Stimulated activated CD4-positive, alpha-beta T cell treated with anti-CD3 and anti-CD28 coated beads, Interleukin-4, amount 100 ng/mL, for 24 hours (primary cell): Measurements from ENCODE around the gene CHST12.
"Not testable (repeated sequence)": the region's sequence is repeated elsewhere in the genome, so short reads cannot be mapped to it uniquely, and the experiment has no call there.

Source experiments
- DNase-seq: peaks from one replicate; pipeline ENCODE4 v3.0.0-alpha.2; 2020

Gene CHST12

GRCh38 chr7:2437537-2438148 is 34.2 kb downstream of the CHST12 start:
- DNase-seq = no peak

DNA sequence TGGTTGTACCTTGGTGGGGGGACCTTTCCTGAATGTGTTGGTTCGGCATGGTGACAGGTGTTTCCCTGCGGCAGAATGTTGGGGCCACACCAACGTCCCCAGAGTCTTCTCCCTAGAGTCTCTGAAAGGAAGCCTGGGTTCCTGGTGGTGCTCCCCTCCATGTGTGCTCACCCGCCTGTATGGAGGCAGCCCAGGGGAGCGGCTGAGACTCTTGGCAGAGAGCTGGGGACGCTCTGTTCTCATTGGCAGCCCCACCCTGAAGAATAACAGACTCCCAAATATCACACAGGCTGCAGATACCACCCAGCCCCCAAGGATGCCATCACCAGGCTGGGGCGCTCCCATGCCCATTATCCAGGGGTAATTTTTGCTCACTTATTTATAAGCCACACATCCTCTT is 34.8 kb downstream of the CHST12 start:
- no peak for DNase-seq

- DNase-seq = no peak
Measured at GRCh38 chr7:2438775-2439174, 35.4 kb downstream of the CHST12 start.

DNA sequence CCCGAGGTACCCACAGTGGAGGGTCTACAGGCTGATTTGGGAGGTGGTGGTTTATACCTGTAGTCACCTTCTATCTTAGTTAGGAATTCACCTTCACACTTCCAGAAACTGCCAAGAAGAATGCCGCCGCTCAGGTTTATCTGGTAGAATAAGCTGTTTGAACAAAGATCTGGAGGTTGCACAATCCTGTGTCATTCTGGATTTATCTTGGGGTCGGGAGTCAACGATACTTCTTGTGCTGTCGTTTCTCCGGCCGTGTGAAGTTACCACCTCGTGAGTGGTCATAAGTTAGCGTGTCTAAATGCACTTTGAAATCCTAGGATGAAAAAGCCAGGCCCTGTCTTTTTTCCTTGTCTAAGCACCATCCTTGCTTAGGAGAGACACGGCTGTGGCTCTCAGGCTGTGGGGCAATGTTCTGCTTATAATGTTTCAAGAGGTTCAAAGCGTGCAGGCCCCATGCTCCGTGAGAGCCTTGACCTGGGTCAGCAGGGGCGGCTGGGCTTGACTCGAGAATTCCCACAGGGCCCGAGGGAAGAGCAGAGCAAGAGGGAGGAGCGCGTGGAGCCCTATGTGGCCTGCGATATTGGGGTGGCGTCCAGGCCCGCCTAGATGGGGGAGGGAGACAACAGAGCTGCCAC is 37.3 kb downstream of the CHST12 start:
- DNase-seq = no peak

- no peak for DNase-seq
Measured at GRCh38 chr7:2441430-2442058, 38.1 kb downstream of the CHST12 start.

DNA sequence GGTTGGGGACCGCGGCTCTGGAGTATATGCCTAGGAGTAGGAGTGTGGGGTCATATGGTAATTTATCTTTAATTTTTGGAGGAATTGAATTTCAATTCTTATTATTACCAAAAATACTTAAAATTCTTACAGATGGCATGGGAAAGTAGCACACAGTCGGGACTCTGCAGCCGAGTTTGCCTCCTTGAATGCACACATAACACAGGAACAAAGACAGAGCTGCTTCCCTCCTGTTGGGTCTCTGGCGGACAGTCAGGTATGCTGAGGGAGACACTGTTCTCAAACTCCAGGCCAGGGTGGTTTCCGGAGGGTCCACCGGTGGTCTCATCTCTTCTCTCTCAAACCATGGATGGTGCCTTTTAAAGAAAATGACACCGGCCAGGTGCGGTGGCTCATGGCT is 40.1 kb downstream of the CHST12 start:
- DNase-seq = no peak

GRCh38 chr7:2444476-2444875 is 41.1 kb downstream of the CHST12 start:
- DNase-seq = no peak

DNA sequence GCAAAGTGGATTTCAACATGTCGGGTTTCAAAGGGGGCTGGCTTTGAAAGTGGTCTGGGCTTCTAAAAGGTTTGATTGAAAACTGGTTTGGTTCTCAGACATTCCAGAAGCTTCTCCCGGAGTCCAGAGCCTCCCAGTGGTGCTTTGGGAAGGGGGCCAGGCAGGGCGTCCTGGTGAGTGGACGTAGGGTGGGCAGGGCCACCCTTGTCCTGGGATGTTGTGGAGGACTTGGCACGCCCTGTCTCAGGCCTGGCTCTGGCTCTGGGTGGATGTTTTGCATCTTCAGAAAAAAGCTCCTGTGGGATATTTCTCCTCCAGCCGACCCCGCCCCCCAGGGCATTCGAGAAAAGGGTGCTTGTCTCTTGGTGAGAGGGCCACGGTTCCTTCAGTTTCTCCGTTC is 41.6 kb downstream of the CHST12 start:
- no peak for DNase-seq

GRCh38 chr7:2445898-2446555 is 42.6 kb downstream of the CHST12 start:
- DNase-seq = no peak

DNA sequence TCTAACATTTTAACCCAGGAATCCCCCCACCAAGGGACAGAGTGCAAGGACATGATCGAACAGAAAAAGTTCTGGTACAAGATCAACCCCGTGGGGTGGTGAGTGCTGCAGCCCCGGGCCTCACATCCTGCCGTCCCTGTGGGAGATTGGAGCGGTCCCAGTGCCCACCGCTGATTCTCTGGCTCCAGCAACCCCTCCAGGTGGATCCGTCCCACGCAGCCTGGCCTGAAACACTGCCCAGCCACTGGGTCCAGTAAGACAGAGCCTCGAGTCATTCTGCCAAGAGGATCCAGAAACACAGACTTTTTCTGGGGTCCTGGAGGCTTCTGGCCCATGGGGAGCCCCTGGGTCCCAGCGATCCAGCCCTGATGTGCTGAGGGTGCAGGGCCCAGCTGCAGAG is 43.3 kb downstream of the CHST12 start:
- DNase-seq = no peak

GRCh38 chr7:2450198-2451107 is 47.0 kb downstream of the CHST12 start:
- no peak for DNase-seq

GRCh38 chr7:2451171-2452073 is 48.0 kb downstream of the CHST12 start:
- DNase-seq = peak; percentile 84

- peak; percentile 10 for DNase-seq
Measured at GRCh38 chr7:2452074-2452507, 48.7 kb downstream of the CHST12 start.

DNA sequence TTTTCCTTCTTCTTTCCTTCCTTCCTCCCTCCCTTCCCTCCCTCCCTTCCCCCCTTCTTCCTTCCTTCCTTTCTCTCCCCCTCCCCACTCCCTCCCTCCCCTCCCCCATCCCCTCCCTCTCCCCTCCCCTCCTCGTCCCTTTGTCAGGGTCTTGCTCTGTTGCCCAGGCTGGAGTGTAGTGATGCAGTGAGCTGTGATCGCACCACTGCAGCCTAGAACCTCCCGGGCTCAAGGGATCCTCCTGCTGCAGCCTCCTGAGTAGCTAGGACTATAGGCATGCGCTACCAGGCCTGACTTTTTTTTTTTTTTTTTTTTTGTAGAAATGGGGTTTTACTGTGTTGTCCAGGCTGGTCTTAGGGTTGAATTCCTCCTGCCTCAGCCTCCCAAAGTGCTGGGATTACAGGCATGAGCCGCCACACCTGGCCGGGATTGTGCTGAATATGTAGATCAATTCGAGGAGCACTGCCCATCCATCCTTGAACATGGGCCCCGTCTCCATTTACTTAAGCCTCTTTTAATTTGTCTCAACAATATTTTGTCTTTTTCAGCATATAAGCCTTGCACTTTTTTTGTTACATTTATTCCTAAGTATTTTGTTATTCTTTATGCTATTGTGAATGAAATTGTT is 49.3 kb downstream of the CHST12 start:
- DNase-seq = no peak

- DNase-seq = not testable (repeated sequence)
Measured at GRCh38 chr7:2453849-2454248, 50.4 kb downstream of the CHST12 start.

DNA sequence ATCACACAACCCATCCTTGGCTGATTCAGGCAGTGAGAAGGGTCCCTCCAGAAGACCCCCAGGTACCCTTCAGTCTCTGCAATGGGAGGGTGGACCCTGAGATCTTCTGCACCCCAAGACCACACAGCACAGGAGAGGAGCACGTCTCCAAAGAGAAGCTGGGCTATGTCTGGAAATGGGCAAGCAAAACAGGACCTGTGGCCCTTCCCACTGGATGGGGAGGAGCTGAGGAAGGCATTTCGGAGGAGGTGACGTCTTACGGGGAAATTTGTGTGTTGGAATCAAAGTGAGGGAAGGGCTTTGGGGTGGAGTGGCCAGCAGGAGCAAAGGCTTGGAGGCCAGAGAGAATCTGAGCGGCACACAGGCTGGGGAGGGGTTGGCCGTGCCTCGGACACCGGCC is 56.3 kb downstream of the CHST12 start:
- DNase-seq = no peak

GRCh38 chr7:2460188-2460587 is 56.8 kb downstream of the CHST12 start:
- DNase-seq = no peak

GRCh38 chr7:2460641-2461040 is 57.2 kb downstream of the CHST12 start:
- DNase-seq = no peak

DNA sequence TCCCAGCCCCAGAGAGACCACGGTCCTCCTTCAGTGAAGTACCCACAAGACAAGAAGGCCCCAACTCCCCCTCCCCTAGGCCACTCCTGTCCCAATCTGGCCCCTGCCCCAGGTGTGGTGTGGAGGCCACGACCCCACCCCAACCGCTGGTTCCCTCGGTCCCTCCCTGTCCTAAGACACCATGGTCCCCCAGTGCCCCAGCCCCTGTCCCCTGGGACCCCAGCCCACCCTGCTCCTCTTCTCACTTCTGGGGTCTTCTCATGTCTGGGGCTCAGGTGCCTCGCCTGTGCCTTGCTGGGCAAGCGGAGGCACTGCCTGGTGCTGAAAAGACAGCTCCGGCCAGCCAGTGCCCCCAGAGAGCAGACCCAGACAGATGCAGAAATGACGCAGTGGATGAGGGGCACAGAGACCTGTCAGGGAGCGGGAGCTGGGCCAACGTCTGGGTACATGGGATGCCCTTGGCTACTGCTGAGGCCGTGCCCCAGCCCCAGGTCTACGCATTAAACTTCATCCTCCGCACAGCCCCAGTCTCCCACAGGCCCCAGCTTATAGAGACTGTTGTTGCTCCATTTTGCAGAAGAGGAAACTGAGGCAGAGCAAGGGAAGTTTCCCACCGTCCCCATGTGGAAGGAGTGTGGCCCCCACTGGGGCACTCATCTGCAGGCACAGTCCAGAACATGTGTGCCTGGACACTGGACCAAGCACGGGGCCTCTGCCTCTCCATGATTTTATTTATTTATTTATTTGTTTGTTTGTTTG is 58.0 kb downstream of the CHST12 start:
- DNase-seq = no peak

DNA sequence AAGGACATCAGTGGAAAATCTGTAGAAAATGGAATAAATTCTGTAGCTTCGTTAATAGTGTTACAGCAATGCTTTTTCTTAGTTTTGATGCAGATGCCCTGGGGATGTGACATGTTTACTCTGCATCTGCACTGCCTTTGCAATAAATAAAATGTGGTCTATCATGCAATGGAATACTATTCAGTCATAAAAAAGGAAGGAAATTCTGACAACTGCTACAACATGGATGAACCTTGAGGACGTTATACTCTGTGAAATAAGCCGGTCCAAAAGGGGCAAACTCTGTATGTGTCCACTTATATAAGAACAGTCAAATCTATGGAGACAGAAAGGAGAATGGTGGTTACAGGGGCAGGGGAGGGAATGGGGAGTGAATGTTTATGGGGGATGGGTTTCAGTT is 59.3 kb downstream of the CHST12 start:
- no peak for DNase-seq

- DNase-seq = no peak
Measured at GRCh38 chr7:2465928-2466327, 62.5 kb downstream of the CHST12 start.
